ENCODE results near the gene VIM. TPM values are rescaled to one million over a fixed set of nuclear protein-coding genes. Genes with fewer than 3 reads are reported as not detected.

VIM gene
- 2,197 and 3,974 TPM in 2 replicates for total RNA-seq

GRCh38 chr10:17228091-17229015 lies at the start of gene VIM:
Gene VIM (plus strand): TSS chr10:17228241. CDS start chr10:17229423, 1,182 bp downstream.
- DNase-seq (ENCODE audit: low read depth), result peak; percentile 91

GRCh38 chr10:17179002-17179401 lies 49.0 kb upstream of the VIM start:
- no peak for DNase-seq (ENCODE audit: low read depth)

- DNase-seq (ENCODE audit: low read depth), result no peak
These were observed 46.9 kb upstream of the VIM start for GRCh38 chr10:17181110-17181509.

- DNase-seq (ENCODE audit: low read depth), result peak; percentile 42
These were observed 46.3 kb upstream of the VIM start for GRCh38 chr10:17181751-17182150.

- no peak for DNase-seq (ENCODE audit: low read depth)
These were observed 44.9 kb upstream of the VIM start for GRCh38 chr10:17183110-17183509.

- DNase-seq (ENCODE audit: low read depth), result no peak
These were observed 42.2 kb upstream of the VIM start for GRCh38 chr10:17185873-17186272.

- no peak for DNase-seq (ENCODE audit: low read depth)
These were observed 39.3 kb upstream of the VIM start for GRCh38 chr10:17188644-17189172.

GRCh38 chr10:17190602-17191001 lies 37.4 kb upstream of the VIM start:
- no peak for DNase-seq (ENCODE audit: low read depth)

GRCh38 chr10:17195083-17195482 lies 33.0 kb upstream of the VIM start:
- no peak for DNase-seq (ENCODE audit: low read depth)

GRCh38 chr10:17196045-17196444 lies 32.0 kb upstream of the VIM start:
- no peak for DNase-seq (ENCODE audit: low read depth)

- DNase-seq (ENCODE audit: low read depth), result no peak
These were observed 31.5 kb upstream of the VIM start for GRCh38 chr10:17196573-17196972.

- peak; percentile 43 for DNase-seq (ENCODE audit: low read depth)
These were observed 28.7 kb upstream of the VIM start for GRCh38 chr10:17199351-17199804.

GRCh38 chr10:17200001-17200911 lies 27.8 kb upstream of the VIM start:
- peak; percentile 52 for DNase-seq (ENCODE audit: low read depth)

- DNase-seq (ENCODE audit: low read depth), result peak; percentile 68
These were observed 26.9 kb upstream of the VIM start, which contains the start of gene TRDMT1 for GRCh38 chr10:17200912-17201793. Gene TRDMT1 (minus strand): TSS chr10:17201672. CDS start chr10:17201634, 38 bp downstream.

GRCh38 chr10:17201794-17202116 lies 26.3 kb upstream of the VIM start:
- DNase-seq (ENCODE audit: low read depth), result no peak

- DNase-seq (ENCODE audit: low read depth), result no peak
These were observed 25.5 kb upstream of the VIM start for GRCh38 chr10:17202506-17202905.

- no peak for DNase-seq (ENCODE audit: low read depth)
These were observed 25.0 kb upstream of the VIM start for GRCh38 chr10:17202999-17203398.

- no peak for DNase-seq (ENCODE audit: low read depth)
These were observed 24.6 kb upstream of the VIM start for GRCh38 chr10:17203416-17203815.

GRCh38 chr10:17206210-17206709 lies 21.8 kb upstream of the VIM start:
- peak; percentile 60 for DNase-seq (ENCODE audit: low read depth)

- no peak for DNase-seq (ENCODE audit: low read depth)
These were observed 19.6 kb upstream of the VIM start for GRCh38 chr10:17208476-17208875.

GRCh38 chr10:17209302-17209701 lies 18.7 kb upstream of the VIM start:
- DNase-seq (ENCODE audit: low read depth), result no peak
